Peyer's patch (tissue), 4 donors: Measurements from ENCODE around the gene OST4.

Experiments used
- POLR2A ChIP-seq, 2 donors: fragments of 450-650 bp; IDR thresholded peaks; one replicate each; pipeline ENCODE4 v1.5.1; 2017; ENCODE audit warnings: antibody characterized with exemption in 2 of 2, mild to moderate bottlenecking in 2 of 2, moderate library complexity in 2 of 2
- TF ChIP-seq, protein P1 (sequence below), 6 experiments: fragments of 450-650 bp in 4 of 6; fragments of 200-600 bp in 2 of 6; sonication (generic) in 1 of 6; IDR thresholded peaks; one replicate each; pipeline ENCODE4 v1.5.1; 2017 to 2019; ENCODE audit warnings: antibody characterized with exemption in 6 of 6, mild to moderate bottlenecking in 3 of 6, moderate library complexity in 1 of 6

GRCh38 chr2:27024812-27025211 is 46.6 kb downstream of the OST4 start:
- TF ChIP-seq, protein P1, sequence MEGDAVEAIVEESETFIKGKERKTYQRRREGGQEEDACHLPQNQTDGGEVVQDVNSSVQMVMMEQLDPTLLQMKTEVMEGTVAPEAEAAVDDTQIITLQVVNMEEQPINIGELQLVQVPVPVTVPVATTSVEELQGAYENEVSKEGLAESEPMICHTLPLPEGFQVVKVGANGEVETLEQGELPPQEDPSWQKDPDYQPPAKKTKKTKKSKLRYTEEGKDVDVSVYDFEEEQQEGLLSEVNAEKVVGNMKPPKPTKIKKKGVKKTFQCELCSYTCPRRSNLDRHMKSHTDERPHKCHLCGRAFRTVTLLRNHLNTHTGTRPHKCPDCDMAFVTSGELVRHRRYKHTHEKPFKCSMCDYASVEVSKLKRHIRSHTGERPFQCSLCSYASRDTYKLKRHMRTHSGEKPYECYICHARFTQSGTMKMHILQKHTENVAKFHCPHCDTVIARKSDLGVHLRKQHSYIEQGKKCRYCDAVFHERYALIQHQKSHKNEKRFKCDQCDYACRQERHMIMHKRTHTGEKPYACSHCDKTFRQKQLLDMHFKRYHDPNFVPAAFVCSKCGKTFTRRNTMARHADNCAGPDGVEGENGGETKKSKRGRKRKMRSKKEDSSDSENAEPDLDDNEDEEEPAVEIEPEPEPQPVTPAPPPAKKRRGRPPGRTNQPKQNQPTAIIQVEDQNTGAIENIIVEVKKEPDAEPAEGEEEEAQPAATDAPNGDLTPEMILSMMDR (IDR thresholded peaks at IDR 0.05), result no peak
- TF ChIP-seq POLR2A (IDR thresholded peaks at IDR 0.05), result no peak
